GM23338 (cell line): Measurements from ENCODE around the gene ORC3. TPM values are rescaled to one million over a fixed set of nuclear protein-coding genes. Genes with fewer than 3 reads are reported as not detected.

Experiments
- ATAC-seq: fragments of 200-7000 bp; cut with Tn5 transposase; 3 replicates; pipeline ENCODE4 v1.9.1; 2020
- DNase-seq: peaks from one replicate; pipeline ENCODE4 v3.0.0-alpha.2; 2015; ENCODE audit warnings: low spot score
- H2AFZ ChIP-seq: fragments of 200-600 bp; sonication (generic); 2 replicates; pipeline ENCODE4 v1.8.0; 2016; ENCODE audit warnings: antibody characterized with exemption, mild to moderate bottlenecking, moderate library complexity
- H3F3A ChIP-seq: fragments of 200-600 bp; sonication (generic); replicated peaks from 2 replicates; pipeline ENCODE4 v1.8.0; 2017; ENCODE audit warnings: antibody characterized with exemption, mixed run types, low read depth
- H3K27ac ChIP-seq: fragments of 200-600 bp; sonication (generic); 2 replicates; pipeline ENCODE4 v1.6.1; 2016; ENCODE audit warnings: low read depth
- H3K27me3 ChIP-seq: fragments of 200-600 bp; sonication (generic); 2 replicates; pipeline ENCODE4 v1.8.0; 2016; ENCODE audit warnings: mild to moderate bottlenecking, mixed run types, moderate library complexity; ENCODE audit not compliant: insufficient read depth
- H3K36me3 ChIP-seq: fragments of 200-600 bp; sonication (generic); 2 replicates; pipeline ENCODE4 v1.8.0; 2016; ENCODE audit warnings: mild to moderate bottlenecking; ENCODE audit not compliant: insufficient read depth
- H3K4me1 ChIP-seq: fragments of 200-600 bp; sonication (generic); 2 replicates; pipeline ENCODE4 v1.8.0; 2016; ENCODE audit warnings: mild to moderate bottlenecking, moderate library complexity; ENCODE audit not compliant: insufficient read depth
- H3K4me2 ChIP-seq: fragments of 200-600 bp; sonication (generic); 2 replicates; pipeline ENCODE4 v1.7.1; 2017; ENCODE audit warnings: mixed run types
- H3K4me3 ChIP-seq: fragments of 200-600 bp; sonication (generic); 2 replicates; pipeline ENCODE4 v1.6.1; 2016; ENCODE audit warnings: mixed run types
- H3K79me2 ChIP-seq: fragments of 200-600 bp; sonication (generic); replicated peaks from 2 replicates; pipeline ENCODE4 v1.8.0; 2017; ENCODE audit warnings: mild to moderate bottlenecking; ENCODE audit not compliant: insufficient read depth
- H3K9me2 ChIP-seq: fragments of 200-600 bp; sonication (generic); 2 replicates; pipeline ENCODE4 v1.8.0; 2017; ENCODE audit not compliant: insufficient read depth
- H4K20me1 ChIP-seq: fragments of 200-600 bp; sonication (generic); replicated peaks from 2 replicates; pipeline ENCODE4 v1.8.0; 2017; ENCODE audit warnings: mild to moderate bottlenecking; ENCODE audit not compliant: insufficient read depth
- H3K27ac Mint-ChIP-seq: 2 replicates; pipeline ENCODE4 v1.8.0; 2020; ENCODE audit warnings: inconsistent platforms, mild to moderate bottlenecking, moderate library complexity, mixed read lengths
- H3K27me3 Mint-ChIP-seq: 3 replicates; pipeline ENCODE4 v1.8.0; 2022; ENCODE audit warnings: low read depth, mild to moderate bottlenecking, moderate library complexity, mixed read lengths, inconsistent platforms; ENCODE audit not compliant: insufficient read depth, poor library complexity
- H3K36me3 Mint-ChIP-seq: 3 replicates; pipeline ENCODE4 v1.8.0; 2021; ENCODE audit warnings: low read depth, mild to moderate bottlenecking, inconsistent platforms, moderate library complexity, mixed read lengths
- H3K4me1 Mint-ChIP-seq: 3 replicates; pipeline ENCODE4 v1.8.0; 2020; ENCODE audit warnings: mild to moderate bottlenecking, inconsistent platforms, mixed read lengths
- H3K4me3 Mint-ChIP-seq: 3 replicates; pipeline ENCODE4 v1.8.0; 2021; ENCODE audit warnings: moderate library complexity, mild to moderate bottlenecking, inconsistent platforms, mixed read lengths
- H3K9me3 Mint-ChIP-seq: 3 replicates; pipeline ENCODE4 v1.8.0; 2020; ENCODE audit warnings: moderate library complexity, mild to moderate bottlenecking, inconsistent platforms, mixed read lengths
- CTCF ChIP-seq, 2 experiments: fragments of 200-600 bp in 1 of 2; sonication (generic) in 1 of 2; conservative IDR thresholded peaks; 2 replicates each; pipeline versions ENCODE4 v1.5.1 to v1.6.1; 2016 to 2017; ENCODE audit warnings: antibody characterized with exemption in 2 of 2, low read depth in 2 of 2, mild to moderate bottlenecking in 2 of 2, moderate library complexity in 1 of 2
- ETS1 ChIP-seq: IDR thresholded peaks from 2 replicates; pipeline ENCODE4 v1.6.1; 2016; ENCODE audit warnings: antibody characterized with exemption
- JUNB ChIP-seq: IDR thresholded peaks from one replicate; pipeline ENCODE4 v1.6.1; 2016; ENCODE audit warnings: antibody characterized with exemption; ENCODE audit not compliant: unreplicated experiment
- NANOG ChIP-seq: IDR thresholded peaks from 2 replicates; pipeline ENCODE4 v1.6.1; 2016; ENCODE audit warnings: antibody characterized with exemption, borderline replicate concordance
- POLR2AphosphoS5 ChIP-seq: IDR thresholded peaks from 2 replicates; pipeline ENCODE4 v1.6.1; 2016; ENCODE audit warnings: antibody characterized with exemption, low read depth
- STAT1 ChIP-seq: IDR thresholded peaks from one replicate; pipeline ENCODE4 v1.6.1; 2016; ENCODE audit warnings: antibody characterized with exemption; ENCODE audit not compliant: unreplicated experiment
- ZNF114 ChIP-seq: fragments of 250-450 bp; sonication (Bioruptor Pico); IDR thresholded peaks from 2 replicates; pipeline ENCODE4 v1.5.0; 2020; ENCODE audit warnings: mild to moderate bottlenecking, moderate library complexity
- ZNF331 ChIP-seq: fragments of 250-450 bp; sonication (Bioruptor Pico); IDR thresholded peaks from 2 replicates; pipeline ENCODE4 v1.5.0; 2020; ENCODE audit warnings: low read depth, mild to moderate bottlenecking, moderate library complexity
- polyA plus RNA-seq: library from polyadenylated mRNA; unstranded; fragments of >200 nt; fragmentation: Nextera tagmentation; extraction: Ambion mirVana; gene quantifications from 2 replicates; pipeline ENCODE4 v1.2.1, GENCODE V29; 2016
- total RNA-seq: library from RNA; depleted of rRNA; stranded (reverse); fragments of >200 nt; shearing (Covaris generic); gene quantifications from 2 replicates; pipeline ENCODE4 v1.2.3, GENCODE V29; 2014

The ORC3 gene
- total and polyA plus RNA-seq, 2 experiments from 2014 or later = 53.1 to 78.4 TPM

GRCh38 chr6:87617405-87617804 is 27.5 kb downstream of the ORC3 start:
- peaks cover 44% of the 10 kb centered on the region for H3K36me3 Mint-ChIP-seq
- peaks cover 25% of the 10 kb centered on the region for H3K36me3 ChIP-seq

GRCh38 chr6:87618531-87618930 is 28.6 kb downstream of the ORC3 start:
- Histone ChIP-seq H4K20me1 (no peaks in the 10 kb centered on the region), H3K4me3 (no peak overlapping the region), H3K4me2 (no peak overlapping the region), H3K79me2 (no peaks in the 10 kb centered on the region), H3K36me3 (peaks cover 23% of the 10 kb centered on the region), H2AFZ (no peak overlapping the region), H3K9me2 (no peaks in the 10 kb centered on the region), H3K4me1 (no peaks in the 10 kb centered on the region), H3F3A (no peaks in the 10 kb centered on the region), H3K27me3 (no peaks in the 10 kb centered on the region), H3K27ac (no peak overlapping the region)
- H3K27ac Mint-ChIP-seq = no peak overlapping the region
- no peaks in the 10 kb centered on the region for H3K4me1 Mint-ChIP-seq
- DNase-seq (no peak), ATAC-seq (no peak)
- no peaks in the 10 kb centered on the region for H3K27me3 Mint-ChIP-seq
- H3K4me3 Mint-ChIP-seq = no peak overlapping the region
- H3K36me3 Mint-ChIP-seq = peaks cover 41% of the 10 kb centered on the region
- no peak for TF ChIP-seq ZNF331 (CRISPR knock-in tag)
- no peak for TF ChIP-seq STAT1
- no peak for TF ChIP-seq POLR2AphosphoS5
- TF ChIP-seq ZNF114 (CRISPR knock-in tag) = no peak
- H3K9me3 Mint-ChIP-seq = no peaks in the 10 kb centered on the region

More at GRCh38 chr6:87617405-87617804, 27.5 kb downstream of the ORC3 start:
- H3K9me3 Mint-ChIP-seq = peaks cover 3% of the 10 kb centered on the region; the same call in 1 of the 3 replicates
- ATAC-seq = no peak
- H3K27ac Mint-ChIP-seq = no peak overlapping the region
- no peak overlapping the region for H3K4me2 ChIP-seq
- H3K4me3 ChIP-seq = no peak overlapping the region
- no peaks in the 10 kb centered on the region for H3K79me2 ChIP-seq
- no peaks in the 10 kb centered on the region for H3F3A ChIP-seq
- no peaks in the 10 kb centered on the region for H3K4me1 ChIP-seq
- no peak overlapping the region for H3K27ac ChIP-seq
- no peak overlapping the region for H3K4me3 Mint-ChIP-seq
- H3K4me1 Mint-ChIP-seq = no peaks in the 10 kb centered on the region
- H3K9me2 ChIP-seq = no peaks in the 10 kb centered on the region
- DNase-seq = no peak
- TF ChIP-seq NANOG = no peak
- no peak for TF ChIP-seq CTCF (conservative IDR thresholded peaks at IDR 0.05; ENCODE audit: low read depth in 2 of 2)
- TF ChIP-seq ZNF331 (CRISPR knock-in tag) = no peak
- no peak for TF ChIP-seq ZNF114 (CRISPR knock-in tag)
- no peak for TF ChIP-seq POLR2AphosphoS5
- no peaks in the 10 kb centered on the region for H3K27me3 Mint-ChIP-seq
- no peak overlapping the region for H2AFZ ChIP-seq
- no peaks in the 10 kb centered on the region for H4K20me1 ChIP-seq
- no peaks in the 10 kb centered on the region for H3K27me3 ChIP-seq

GRCh38 chr6:87623248-87623647 is 33.3 kb downstream of the ORC3 start:
- ATAC-seq (no peak), DNase-seq (no peak)
- Histone ChIP-seq H3K4me3 (no peak overlapping the region), H3K4me1 (no peaks in the 10 kb centered on the region), H4K20me1 (no peaks in the 10 kb centered on the region), H3K36me3 (peaks cover 19% of the 10 kb centered on the region; the same call in 1 of the 2 replicates), H3K79me2 (peaks cover 17% of the 10 kb centered on the region; the same call in 1 of the 2 replicates), H3K4me2 (no peak overlapping the region), H3F3A (no peaks in the 10 kb centered on the region), H3K9me2 (no peaks in the 10 kb centered on the region), H3K27ac (no peak overlapping the region), H2AFZ (no peak overlapping the region), H3K27me3 (no peaks in the 10 kb centered on the region)
- Mint-ChIP-seq H3K27ac (no peak overlapping the region), H3K9me3 (no peaks in the 10 kb centered on the region), H3K36me3 (peaks cover 38% of the 10 kb centered on the region), H3K4me3 (no peak overlapping the region), H3K4me1 (no peaks in the 10 kb centered on the region; the same call in 2 of the 3 replicates), H3K27me3 (no peaks in the 10 kb centered on the region)
- TF ChIP-seq JUNB = no peak
- no peak for TF ChIP-seq ETS1
